Stimulated activated naive B cell treated with anti-CD40 and anti-IgM and Interleukin-4, amounts not matched to agents 10 μg/mL and 1 μg/mL and 100 μg/mL, for 72 hours (primary cell): ENCODE results near the gene RFFL.
A peak's percentile ranks its signal among the peaks of the same experiment; 100 is the strongest.
"Not testable (repeated sequence)": the region's sequence is repeated elsewhere in the genome, so short reads cannot be mapped to it uniquely, and the experiment has no call there.

Experiments used
- ATAC-seq, 2 donors: fragments of 150-1000 bp; cut with Tn5 transposase; replicated peaks; 2 replicates each; pipeline ENCODE4 v1.10.0; 2021; ENCODE audit warnings: moderate library complexity in 1 of 2
- DNase-seq: peaks from one replicate; pipeline ENCODE4 v3.0.0; 2021
- H3K27ac Mint-ChIP-seq: one replicate; pipeline ENCODE4 v1.8.0; 2022; ENCODE audit warnings: mild to moderate bottlenecking, mixed read lengths
- H3K27me3 Mint-ChIP-seq, 2 donors: one replicate each; pipeline ENCODE4 v1.8.0; 2022; ENCODE audit warnings: mixed read lengths in 2 of 2
- H3K36me3 Mint-ChIP-seq, 2 donors: one replicate each; pipeline ENCODE4 v1.8.0; 2022; ENCODE audit warnings: mixed read lengths in 2 of 2, mild to moderate bottlenecking in 1 of 2
- H3K4me1 Mint-ChIP-seq, 2 donors: one replicate each; pipeline ENCODE4 v1.8.0; 2022; ENCODE audit warnings: mixed read lengths in 2 of 2, mild to moderate bottlenecking in 1 of 2
- H3K4me3 Mint-ChIP-seq, 2 donors: one replicate each; pipeline ENCODE4 v1.8.0; 2022; ENCODE audit warnings: mild to moderate bottlenecking in 2 of 2, mixed read lengths in 2 of 2, moderate library complexity in 1 of 2
- H3K9me3 Mint-ChIP-seq, 2 donors: one replicate each; pipeline ENCODE4 v1.8.0; 2022; ENCODE audit warnings: mixed read lengths in 2 of 2, mild to moderate bottlenecking in 1 of 2

RFFL gene

DNA sequence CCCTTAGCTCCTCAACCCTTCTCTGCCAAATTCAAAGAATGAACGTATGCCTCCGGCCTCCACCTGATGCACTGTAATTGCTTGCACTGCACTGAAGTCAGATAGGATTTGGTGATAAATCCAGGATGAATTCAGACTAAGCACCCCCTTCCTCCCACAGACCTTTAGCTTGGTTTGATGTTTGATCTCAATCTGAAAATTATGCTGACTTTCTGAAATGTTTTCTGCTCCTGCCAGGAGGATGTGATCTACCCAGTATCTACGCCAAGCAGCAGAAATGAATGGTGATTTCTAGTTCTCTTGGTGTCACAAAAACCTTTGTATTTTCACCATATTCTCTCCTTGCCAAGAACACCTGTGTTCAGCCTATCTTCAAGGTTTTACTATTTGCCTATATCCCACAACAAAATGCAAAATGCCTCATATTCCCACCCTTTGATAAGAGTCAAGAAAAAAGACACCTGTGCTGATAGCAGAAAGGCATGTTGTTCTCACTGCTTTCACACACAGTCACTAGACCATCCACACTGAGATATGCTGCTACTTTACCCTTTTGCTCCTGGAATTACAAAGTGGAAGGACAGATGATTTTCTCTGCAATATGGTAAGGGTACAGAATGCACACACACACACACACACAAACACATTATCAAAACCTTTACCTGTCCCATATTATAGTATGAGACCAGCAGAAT is 14.7 kb downstream of the RFFL start:
- DNase-seq = no peak
- ATAC-seq = no peak
- Mint-ChIP-seq H3K27ac (peak overlapping the region; percentile 43), H3K9me3 (no peaks in the 10 kb centered on the region), H3K27me3 (no peaks in the 10 kb centered on the region), H3K4me3 (no peak overlapping the region), H3K4me1 (peaks cover 43 to 57% of the 10 kb centered on the region in 2 donors), H3K36me3 (peaks cover 0 to 6% of the 10 kb centered on the region in 2 donors)

DNA sequence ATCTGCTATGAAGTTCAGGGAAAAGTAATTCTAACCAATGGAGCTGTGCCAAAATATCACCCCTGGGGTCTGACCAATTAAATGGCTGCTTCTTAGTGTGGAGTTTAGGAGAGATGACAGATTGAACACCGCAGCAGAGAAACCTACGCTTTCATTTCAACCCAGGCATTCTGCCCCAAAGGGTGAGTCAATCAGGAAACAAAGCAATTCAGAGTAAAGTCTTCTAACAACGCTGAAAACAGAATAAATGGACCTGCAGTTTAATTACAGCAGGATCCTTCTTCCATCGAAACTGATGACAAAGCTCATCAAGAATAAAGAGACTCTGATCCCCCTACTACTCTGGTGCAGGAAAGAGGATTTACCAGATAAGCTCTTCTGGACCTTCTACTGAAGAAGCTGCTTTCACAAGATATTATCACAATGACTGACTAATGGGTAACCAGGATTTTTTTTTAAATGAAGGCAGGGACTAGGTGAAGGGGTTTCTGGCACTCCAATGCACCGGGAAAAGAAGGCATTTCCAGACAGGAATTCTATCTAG is 16.7 kb downstream of the RFFL start:
- Mint-ChIP-seq H3K36me3 (peaks cover 0 to 6% of the 10 kb centered on the region in 2 donors), H3K27me3 (no peaks in the 10 kb centered on the region), H3K4me1 (peaks cover 35 to 48% of the 10 kb centered on the region in 2 donors), H3K27ac (peak overlapping the region; percentile 10), H3K4me3 (peak overlapping the region; percentile 30 to 50), H3K9me3 (no peaks in the 10 kb centered on the region)
- ATAC-seq = peak; percentile 77 to 87
- peak; percentile 31 for DNase-seq

DNA sequence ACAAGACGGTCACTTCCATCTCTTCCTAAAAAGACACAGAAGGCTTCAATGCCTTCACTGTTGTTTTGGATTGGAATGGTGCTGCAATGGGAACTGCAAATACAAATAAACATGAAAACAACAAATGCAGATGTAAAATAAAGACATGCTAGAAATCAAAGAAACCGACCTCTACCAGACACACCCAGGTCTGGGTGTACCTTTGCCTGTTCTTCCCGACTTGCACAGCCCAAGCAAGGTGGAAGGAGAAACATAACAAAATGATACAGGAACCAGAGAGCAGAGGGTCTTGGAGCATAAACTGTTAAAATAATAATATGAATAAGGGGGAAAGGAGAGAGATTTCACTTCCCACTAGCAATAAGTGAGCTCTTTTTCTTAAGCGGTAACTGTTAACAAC is 17.3 kb downstream of the RFFL start:
- Mint-ChIP-seq H3K4me3 (peak overlapping the region; percentile 30 to 50), H3K9me3 (no peaks in the 10 kb centered on the region), H3K27ac (peak overlapping the region; percentile 14), H3K4me1 (peaks cover 30 to 42% of the 10 kb centered on the region in 2 donors), H3K27me3 (no peaks in the 10 kb centered on the region), H3K36me3 (peaks cover 0 to 6% of the 10 kb centered on the region in 2 donors)
- peak in 1 of 2 donors; percentile 62 for ATAC-seq
- DNase-seq = no peak

DNA sequence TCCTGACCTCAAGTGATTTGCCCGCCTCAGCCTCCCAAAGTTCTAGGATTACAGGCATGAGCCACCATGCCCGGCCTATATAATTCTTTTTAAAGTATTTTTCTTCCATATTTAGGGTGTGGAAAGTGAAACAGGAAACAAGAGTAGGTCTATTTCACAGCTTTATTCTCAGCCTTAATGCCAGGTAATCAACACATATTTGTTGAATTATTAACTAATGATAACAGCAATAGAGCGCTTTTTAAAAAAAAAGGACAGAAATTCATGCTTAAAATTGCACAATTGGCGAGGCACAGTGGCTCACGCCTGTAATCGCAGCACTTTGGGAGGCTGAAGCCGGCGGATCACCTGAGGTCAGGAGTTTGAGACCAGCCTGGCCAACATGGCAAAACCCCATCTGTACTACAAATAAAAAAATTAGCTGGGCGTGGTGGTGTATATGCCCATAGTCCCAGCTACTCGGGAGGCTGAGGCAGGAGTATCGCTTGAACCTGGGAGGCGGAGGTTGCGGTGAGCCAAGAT is 18.0 kb downstream of the RFFL start:
- Mint-ChIP-seq H3K4me3 (peak overlapping the region; percentile 50 to 58), H3K4me1 (peaks cover 27 to 38% of the 10 kb centered on the region in 2 donors), H3K27ac (peak overlapping the region; percentile 37)
- ATAC-seq, DNase-seq, H3K27me3 Mint-ChIP-seq, H3K36me3 Mint-ChIP-seq, H3K9me3 Mint-ChIP-seq: not testable (repeated sequence)

DNA sequence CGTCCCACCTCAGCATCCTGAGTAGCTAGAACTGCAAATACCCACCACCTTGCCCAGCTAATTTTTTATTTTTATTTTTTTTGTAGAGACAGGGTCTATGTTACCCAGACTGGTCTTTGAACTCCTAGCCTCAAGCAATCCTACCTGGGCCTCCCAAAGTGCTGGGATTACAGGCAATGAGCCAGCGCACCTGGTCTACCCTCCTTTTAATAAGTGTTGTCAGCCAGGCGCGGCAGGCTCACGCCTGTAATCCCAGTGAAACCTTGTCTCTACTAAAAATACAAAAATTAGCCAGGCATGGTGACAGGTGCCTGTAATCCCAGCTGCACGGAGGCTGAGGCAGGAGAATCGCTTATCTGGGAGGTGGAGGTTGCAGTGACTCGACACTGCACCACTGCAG is 19.3 kb downstream of the RFFL start:
- no peak overlapping the region for H3K4me3 Mint-ChIP-seq
- H3K36me3 Mint-ChIP-seq = peaks cover 0 to 10% of the 10 kb centered on the region in 2 donors

DNA sequence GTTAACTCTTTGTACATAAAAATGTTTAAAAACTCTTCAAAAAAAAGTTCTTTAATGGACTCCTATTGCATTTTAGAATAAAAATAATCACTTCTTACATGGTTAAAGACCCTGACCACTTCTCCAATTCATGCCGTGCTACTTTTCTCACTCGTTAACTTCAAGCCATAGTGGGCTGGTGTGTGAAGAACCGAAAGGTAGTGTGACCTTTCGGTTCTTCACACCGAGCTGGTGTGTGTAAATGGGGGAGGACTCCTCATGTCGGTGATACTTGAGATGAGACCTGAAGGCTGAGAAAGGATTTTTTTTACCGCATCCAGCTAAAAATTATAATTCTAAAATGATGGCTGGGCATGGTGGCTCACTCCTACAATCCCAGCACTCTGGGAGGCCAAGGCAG is 22.1 kb downstream of the RFFL start:
- Mint-ChIP-seq H3K36me3 (peaks cover 0 to 4% of the 10 kb centered on the region in 2 donors), H3K4me3 (no peak overlapping the region), H3K27me3 (no peaks in the 10 kb centered on the region), H3K9me3 (no peaks in the 10 kb centered on the region), H3K4me1 (peaks cover 12 to 22% of the 10 kb centered on the region in 2 donors), H3K27ac (peak overlapping the region; percentile 42)
- DNase-seq (no peak), ATAC-seq (peak in 1 of 2 donors; percentile 51)

More for the DNA sequence above, 19.3 kb downstream of the RFFL start:
- no peaks in the 10 kb centered on the region for H3K27me3 Mint-ChIP-seq
- ATAC-seq = no peak
- no peak for DNase-seq
- no peak overlapping the region for H3K27ac Mint-ChIP-seq
- H3K4me1 Mint-ChIP-seq = peaks cover 26 to 38% of the 10 kb centered on the region in 2 donors
- H3K9me3 Mint-ChIP-seq = no peaks in the 10 kb centered on the region

DNA sequence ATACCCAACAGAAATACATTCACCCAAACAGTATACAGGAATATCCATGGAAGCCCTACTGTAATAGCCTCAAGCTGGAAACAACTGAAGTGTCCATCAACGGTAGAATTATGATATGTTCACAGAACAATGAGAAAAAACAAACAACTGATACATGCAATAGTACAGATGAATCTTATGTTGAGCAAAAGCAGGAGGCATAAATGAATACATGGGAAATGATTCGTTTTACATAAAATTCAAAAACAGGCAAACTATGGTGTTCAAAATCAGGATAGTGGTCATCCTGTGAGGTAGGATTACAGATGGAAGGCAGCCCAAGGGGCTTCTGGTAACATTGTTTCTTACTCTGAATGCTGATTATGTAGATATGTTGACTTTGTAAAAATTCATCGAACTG is 25.1 kb downstream of the RFFL start:
- no peaks in the 10 kb centered on the region for H3K9me3 Mint-ChIP-seq
- peaks cover 0 to 4% of the 10 kb centered on the region in 2 donors for H3K36me3 Mint-ChIP-seq
- no peak for DNase-seq
- ATAC-seq = no peak
- H3K4me3 Mint-ChIP-seq = no peak overlapping the region
- H3K27me3 Mint-ChIP-seq = no peaks in the 10 kb centered on the region
- peaks cover 0 to 4% of the 10 kb centered on the region in 2 donors for H3K4me1 Mint-ChIP-seq
- no peak overlapping the region for H3K27ac Mint-ChIP-seq

DNA sequence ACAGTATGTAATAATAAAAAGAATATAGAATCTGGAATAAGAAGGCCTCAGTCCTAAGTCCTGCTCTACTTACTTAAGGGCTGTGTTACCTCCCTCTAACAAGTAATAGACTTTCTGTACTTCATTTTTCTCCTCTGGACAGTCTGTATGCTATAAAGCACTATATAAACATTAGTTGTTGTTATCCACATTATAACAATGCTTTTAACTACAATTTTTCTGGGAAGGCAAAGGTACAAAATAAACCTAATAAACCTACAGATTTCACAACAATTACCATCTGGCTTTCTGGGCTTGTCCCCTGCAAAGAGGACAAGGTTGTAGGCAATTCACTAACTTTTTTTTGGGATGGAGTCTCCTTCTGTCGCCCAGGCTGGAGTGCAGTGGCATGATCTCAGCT is 32.7 kb downstream of the RFFL start:
- Mint-ChIP-seq H3K27me3 (no peaks in the 10 kb centered on the region), H3K36me3 (peaks cover 2 to 11% of the 10 kb centered on the region in 2 donors), H3K4me1 (peaks cover 22 to 26% of the 10 kb centered on the region in 2 donors), H3K27ac (no peak overlapping the region), H3K9me3 (no peaks in the 10 kb centered on the region), H3K4me3 (no peak overlapping the region)
- no peak for ATAC-seq
- no peak for DNase-seq

DNA sequence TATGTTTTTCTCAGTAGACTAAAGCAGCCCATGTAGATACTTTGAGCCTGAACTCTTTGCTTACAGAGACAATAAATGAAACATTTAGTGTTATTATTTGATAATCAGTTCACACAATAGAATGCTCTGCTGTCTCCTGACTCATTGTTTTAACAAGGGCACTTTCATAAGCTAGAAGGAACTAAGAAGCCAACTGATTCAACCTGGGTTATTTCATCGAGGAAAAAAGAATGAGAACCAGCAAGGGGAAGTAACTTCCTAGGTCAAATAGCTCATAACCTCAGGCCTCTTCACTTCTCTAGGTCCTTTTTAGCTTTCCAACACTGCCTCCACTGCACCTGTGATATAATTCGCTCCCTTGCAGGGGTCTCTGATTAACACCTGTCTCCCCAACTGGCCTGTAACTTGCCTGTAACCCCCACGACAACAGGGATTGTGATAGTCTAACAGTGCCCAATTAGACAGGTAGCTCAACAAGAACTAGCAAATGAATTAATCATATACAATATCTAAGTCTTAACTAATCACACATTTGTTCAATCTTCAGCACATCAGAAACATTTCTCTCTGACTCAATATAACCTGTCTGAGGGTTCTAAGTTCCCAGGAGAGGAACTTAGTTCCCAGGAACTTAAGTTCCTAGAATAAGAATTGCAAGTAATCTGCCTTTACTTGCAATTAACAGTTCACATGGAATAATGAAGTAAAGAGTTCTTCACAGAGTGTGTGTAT is 34.8 kb downstream of the RFFL start:
- Mint-ChIP-seq H3K4me1 (peaks cover 22 to 26% of the 10 kb centered on the region in 2 donors), H3K36me3 (peaks cover 4 to 11% of the 10 kb centered on the region in 2 donors), H3K4me3 (no peak overlapping the region), H3K9me3 (no peaks in the 10 kb centered on the region), H3K27ac (no peak overlapping the region), H3K27me3 (no peaks in the 10 kb centered on the region)
- ATAC-seq (peak; percentile 86), DNase-seq (no peak)

DNA sequence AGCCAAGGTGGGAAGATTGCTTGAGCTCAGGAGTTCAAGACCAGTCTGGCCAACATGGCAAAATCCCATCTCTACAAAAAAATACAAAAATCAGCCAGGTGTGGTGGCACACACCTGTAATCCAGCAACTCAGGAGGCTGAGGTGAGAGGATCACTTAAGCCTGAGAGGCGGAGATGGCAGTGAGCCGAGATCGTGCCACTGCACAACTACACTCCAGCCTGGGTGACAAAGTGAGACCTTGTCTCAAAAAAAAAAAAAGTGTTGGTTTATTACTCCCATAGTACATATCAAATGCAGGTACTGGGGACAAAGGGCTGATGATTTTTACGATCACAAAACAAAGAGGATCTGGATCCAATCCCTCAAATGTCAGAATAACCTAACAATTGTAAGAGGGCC is 35.4 kb downstream of the RFFL start:
- H3K36me3 Mint-ChIP-seq = not testable (repeated sequence)

DNA sequence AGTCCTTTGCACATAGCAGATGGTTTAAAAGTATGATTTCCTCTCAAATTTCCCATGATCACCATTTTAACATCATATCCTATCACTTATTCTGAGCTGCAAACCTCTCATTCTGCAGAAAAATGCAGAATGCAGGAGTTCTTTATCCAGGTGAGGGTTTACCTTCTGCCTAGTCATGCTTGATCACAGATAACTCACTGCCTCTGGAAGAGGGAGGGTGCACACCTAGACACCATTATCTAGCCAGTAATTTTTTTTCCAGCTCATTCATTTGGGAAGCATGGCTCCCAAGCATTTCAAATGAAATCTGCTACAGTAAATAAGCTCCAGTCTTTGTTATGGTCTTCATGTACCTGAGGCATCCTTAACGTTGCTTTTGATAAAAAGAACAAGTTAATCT is 38.0 kb downstream of the RFFL start:
- ATAC-seq = no peak
- Mint-ChIP-seq H3K4me1 (peaks cover 14 to 20% of the 10 kb centered on the region in 2 donors), H3K27me3 (no peaks in the 10 kb centered on the region), H3K36me3 (peaks cover 3 to 9% of the 10 kb centered on the region in 2 donors), H3K27ac (no peak overlapping the region), H3K4me3 (no peak overlapping the region), H3K9me3 (no peaks in the 10 kb centered on the region)
- DNase-seq = no peak

More for the DNA sequence above, 35.4 kb downstream of the RFFL start:
- not testable (repeated sequence) for DNase-seq, H3K4me3 Mint-ChIP-seq, H3K27me3 Mint-ChIP-seq, H3K27ac Mint-ChIP-seq, H3K9me3 Mint-ChIP-seq
- H3K4me1 Mint-ChIP-seq = peaks cover 21 to 23% of the 10 kb centered on the region in 2 donors
- ATAC-seq = peak in 1 of 2 donors; percentile 40

DNA sequence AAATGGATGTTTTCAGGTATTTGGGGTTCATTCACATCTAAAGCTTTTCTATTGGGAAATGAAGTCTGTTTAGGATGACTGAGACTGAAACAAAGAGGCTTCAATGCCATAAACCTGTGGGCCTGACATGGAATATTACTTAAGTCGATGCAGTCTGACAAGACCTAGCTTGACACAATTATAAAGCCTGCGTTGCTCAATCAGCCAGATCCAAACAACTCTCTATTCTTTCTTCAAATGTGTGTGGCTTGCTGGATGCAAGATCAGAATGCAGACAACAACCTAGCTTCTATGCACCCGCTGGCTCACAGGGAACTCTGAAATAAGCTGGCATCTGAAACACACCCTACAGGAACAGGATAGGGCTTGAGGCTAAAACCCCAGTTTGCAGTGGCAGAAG is 40.0 kb downstream of the RFFL start:
- Mint-ChIP-seq H3K27ac (no peak overlapping the region), H3K4me3 (no peak overlapping the region), H3K27me3 (no peaks in the 10 kb centered on the region), H3K4me1 (peaks cover 8 to 15% of the 10 kb centered on the region in 2 donors), H3K36me3 (peaks cover 3 to 14% of the 10 kb centered on the region in 2 donors), H3K9me3 (no peaks in the 10 kb centered on the region)
- DNase-seq (no peak), ATAC-seq (no peak)

DNA sequence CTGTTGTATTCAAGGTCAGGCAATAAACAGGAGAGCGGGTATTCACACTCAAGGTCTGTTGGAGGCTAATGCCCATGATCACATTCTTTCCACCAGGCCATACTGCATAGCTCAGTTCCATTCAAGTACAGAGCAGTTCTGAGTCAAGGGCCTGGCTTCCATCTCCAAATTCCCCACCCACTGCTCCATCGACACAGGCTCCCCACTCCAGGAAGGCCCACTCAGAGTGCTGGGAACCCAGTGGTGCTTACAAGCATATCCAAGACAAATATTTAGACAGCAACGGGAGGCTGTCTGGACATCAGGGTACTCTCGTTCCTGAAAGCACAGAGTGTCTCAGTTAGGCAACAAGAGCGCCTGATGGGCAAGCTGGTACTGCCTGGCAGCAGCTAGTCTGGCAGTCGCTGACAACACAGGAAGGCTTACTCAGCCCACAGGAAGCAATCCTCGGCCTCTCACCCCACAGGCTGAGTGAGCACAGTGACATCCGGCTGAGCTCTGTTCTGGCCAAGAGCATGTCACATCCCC is 40.9 kb downstream of the RFFL start:
- H3K4me1 Mint-ChIP-seq = peaks cover 7 to 9% of the 10 kb centered on the region in 2 donors
- H3K4me3 Mint-ChIP-seq = peak overlapping the region in 1 of 2 donors; percentile 48
- H3K27me3 Mint-ChIP-seq = no peaks in the 10 kb centered on the region
- peak; percentile 29 for DNase-seq
- peak overlapping the region; percentile 80 for H3K27ac Mint-ChIP-seq
- H3K36me3 Mint-ChIP-seq = peaks cover 3 to 18% of the 10 kb centered on the region in 2 donors
- H3K9me3 Mint-ChIP-seq = no peaks in the 10 kb centered on the region
- ATAC-seq = peak; percentile 96 to 100
